ENCODE results near the gene PGC. TPM values are rescaled to one million over a fixed set of nuclear protein-coding genes. Genes with fewer than 3 reads are reported as not detected.

PGC gene
- total RNA-seq, 2 donors from 2014 or later: not detected

DNA sequence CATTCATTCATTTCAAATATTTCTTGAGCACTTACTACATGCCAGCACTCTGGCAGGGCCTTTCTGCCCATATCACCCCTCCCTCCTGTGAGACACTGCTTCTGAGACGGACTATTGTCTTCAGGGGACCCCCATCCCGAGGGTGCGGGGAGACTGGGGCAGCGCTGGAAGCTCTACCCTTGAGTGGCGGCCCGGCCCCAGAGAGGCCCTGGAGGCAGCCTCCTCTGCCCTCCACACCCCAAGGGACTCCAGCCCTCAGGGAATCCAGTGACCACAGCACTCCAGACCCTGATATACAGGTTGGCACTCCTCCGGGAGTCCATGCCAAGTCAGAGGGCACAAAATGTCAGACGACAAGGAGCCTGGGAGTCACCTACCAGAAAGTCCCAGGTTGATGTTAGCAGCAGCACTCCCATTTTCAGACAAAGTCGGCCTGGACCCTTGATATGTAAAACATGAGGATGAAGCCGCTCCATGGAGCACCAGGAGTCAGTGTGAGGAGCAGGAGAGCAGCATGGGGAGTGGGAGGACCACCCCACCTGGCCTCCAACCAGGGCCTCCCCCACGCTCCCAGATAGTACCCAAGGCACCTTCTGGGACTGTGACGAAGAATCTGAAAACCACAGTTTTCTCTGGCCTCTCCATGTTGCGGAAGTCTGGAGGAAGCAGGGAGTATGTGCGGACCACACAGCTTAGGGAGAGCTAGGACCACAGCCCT is 32.5 kb downstream of the PGC start:
- H3K27ac Mint-ChIP-seq: peak overlapping the region; percentile 17 to 51
- peaks cover 42 to 46% of the 10 kb centered on the region in 2 donors for H3K4me1 Mint-ChIP-seq (ENCODE audit: low read depth in 2 of 2)
- no peaks in the 10 kb centered on the region for H3K36me3 Mint-ChIP-seq
- no peaks in the 10 kb centered on the region for H3K9me3 Mint-ChIP-seq
- H3K4me3 Mint-ChIP-seq: no peak overlapping the region
- no peaks in the 10 kb centered on the region for H3K27me3 Mint-ChIP-seq
- no peak for DNase-seq (ENCODE audit: low spot score)
- ATAC-seq: no peak

DNA sequence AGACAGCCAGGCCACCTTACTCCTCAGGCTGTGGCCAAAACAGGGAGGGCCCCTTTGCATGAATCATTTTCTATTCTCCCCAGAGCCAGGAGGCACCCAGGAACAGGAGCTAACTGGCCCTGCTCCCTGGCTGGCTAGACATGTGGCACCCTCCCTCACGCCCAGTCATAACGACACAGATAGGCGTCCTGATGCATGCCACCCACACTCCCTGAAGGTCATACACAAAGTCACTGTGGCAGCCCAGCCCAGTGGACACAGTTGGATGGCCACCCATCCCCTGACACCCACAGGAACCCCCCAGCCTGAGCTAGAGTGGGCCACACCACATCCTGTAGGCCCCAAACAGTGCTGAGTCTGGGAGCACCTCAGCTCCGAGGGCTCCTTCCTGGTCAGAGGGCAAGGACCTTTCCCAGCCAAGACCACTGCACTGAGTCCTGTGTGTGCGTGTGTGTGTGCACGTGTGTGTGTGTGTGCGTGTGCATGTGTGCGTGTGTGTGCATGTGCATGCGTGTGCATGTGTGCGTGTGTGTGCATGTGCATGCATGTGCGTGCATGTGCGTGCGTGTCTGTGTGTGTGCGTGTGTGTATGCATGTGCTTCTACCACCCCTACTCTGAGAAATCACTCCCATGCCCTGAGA is 33.4 kb downstream of the PGC start:
- Mint-ChIP-seq H3K27me3 (no peaks in the 10 kb centered on the region), H3K27ac (peak overlapping the region; percentile 17 to 51), H3K36me3 (no peaks in the 10 kb centered on the region), H3K9me3 (no peaks in the 10 kb centered on the region), H3K4me1 (ENCODE audit: low read depth in 2 of 2) (peaks cover 41 to 45% of the 10 kb centered on the region in 2 donors), H3K4me3 (peak overlapping the region; percentile 25)
- ATAC-seq (peak; percentile 89 to 92), DNase-seq (ENCODE audit: low spot score) (peak; percentile 77)

DNA sequence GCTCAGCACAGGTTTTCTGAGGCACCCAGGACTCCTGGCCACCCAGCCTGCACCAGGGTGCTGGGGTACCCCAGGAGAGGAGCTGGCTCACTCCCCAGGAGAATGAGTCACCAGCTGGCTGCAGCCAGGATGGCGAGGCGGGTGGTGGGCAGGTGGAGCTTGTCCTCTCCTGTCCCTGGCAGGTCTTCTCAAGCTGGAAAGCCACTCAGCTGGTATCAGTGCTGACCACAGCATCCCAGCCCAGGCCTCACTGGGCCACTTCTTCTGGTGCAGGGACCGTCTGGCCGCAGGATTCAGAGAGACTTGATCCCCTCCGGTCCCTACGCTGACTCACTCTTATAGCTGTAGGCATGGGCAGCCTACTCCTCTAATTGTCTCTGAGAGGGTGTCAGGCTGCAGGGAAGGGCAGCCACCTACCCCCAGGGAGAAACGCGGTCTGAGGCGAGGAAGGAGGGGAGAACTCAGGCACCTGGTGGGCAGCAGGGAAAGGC is 34.0 kb downstream of the PGC start:
- H3K27ac Mint-ChIP-seq: peak overlapping the region; percentile 17 to 51
- H3K9me3 Mint-ChIP-seq: no peaks in the 10 kb centered on the region
- peaks cover 44 to 50% of the 10 kb centered on the region in 2 donors for H3K4me1 Mint-ChIP-seq (ENCODE audit: low read depth in 2 of 2)
- H3K4me3 Mint-ChIP-seq: peak overlapping the region; percentile 25
- ATAC-seq: no peak
- H3K36me3 Mint-ChIP-seq: no peaks in the 10 kb centered on the region
- no peaks in the 10 kb centered on the region for H3K27me3 Mint-ChIP-seq
- no peak for DNase-seq (ENCODE audit: low spot score)

DNA sequence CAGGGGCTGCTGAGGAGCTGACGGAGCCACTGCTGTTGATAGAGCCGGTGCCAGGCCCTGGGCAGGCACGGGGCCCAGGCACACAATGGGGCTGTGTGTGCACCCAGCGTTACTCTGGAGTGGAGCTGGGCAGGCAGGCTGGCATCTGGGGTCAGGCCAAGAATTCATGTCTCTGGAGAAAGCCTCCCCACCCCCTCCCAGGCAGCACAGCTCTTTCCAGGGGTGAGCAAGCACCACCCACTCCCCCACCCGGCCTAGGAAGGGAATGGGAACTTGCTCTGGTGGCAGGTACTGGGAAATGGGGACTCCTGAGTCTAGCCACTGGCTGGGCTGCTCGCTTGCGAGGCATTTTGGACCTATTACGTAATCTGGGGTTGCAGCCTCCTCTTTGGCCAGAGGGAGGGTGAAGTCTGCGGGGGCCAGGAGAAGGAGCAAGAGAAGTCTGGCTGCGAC is 34.5 kb downstream of the PGC start:
- Mint-ChIP-seq H3K27ac (no peak overlapping the region), H3K4me1 (ENCODE audit: low read depth in 2 of 2) (peaks cover 49 to 55% of the 10 kb centered on the region in 2 donors), H3K27me3 (no peaks in the 10 kb centered on the region), H3K36me3 (no peaks in the 10 kb centered on the region), H3K4me3 (no peak overlapping the region), H3K9me3 (no peaks in the 10 kb centered on the region)
- ATAC-seq: no peak
- DNase-seq (ENCODE audit: low spot score): no peak

DNA sequence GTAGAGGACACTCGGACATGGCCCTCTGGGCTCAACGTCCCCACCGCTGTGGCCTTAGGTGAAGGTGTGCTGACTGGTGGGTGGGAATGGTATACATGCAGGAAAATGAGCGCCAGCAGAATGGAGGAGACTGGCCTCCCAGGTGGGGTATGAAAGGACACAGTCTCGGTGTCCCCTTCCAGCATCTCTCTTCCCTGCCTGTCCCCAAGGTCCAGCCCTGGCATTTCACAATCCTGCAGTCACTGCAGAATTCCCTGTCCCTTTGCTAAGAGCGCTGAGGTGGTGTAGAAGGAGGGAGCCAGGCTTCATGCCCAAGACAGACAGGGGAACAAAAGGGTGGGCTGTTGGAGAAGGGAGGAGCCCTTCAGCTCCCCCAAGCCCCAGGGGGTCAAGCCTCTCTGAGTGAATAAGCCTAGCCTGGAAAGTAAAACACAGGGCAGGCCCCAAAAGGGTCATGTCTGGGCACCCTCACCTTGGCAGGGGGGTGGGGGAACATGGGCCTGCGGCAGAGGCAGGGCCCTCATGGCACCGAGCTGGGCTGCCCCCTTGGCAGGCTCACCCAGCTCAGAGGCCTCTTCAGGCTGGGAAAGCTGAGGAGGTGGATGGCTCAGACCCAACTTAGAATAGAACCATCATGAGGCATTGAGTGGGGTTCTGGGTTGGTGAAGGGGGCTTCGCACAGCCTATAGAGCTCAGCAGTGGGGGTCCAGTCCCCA is 35.7 kb downstream of the PGC start:
- Mint-ChIP-seq H3K9me3 (no peaks in the 10 kb centered on the region), H3K27me3 (no peaks in the 10 kb centered on the region), H3K27ac (peak overlapping the region in 1 of 2 donors; percentile 30), H3K4me1 (ENCODE audit: low read depth in 2 of 2) (peaks cover 47 to 55% of the 10 kb centered on the region in 2 donors), H3K4me3 (no peak overlapping the region), H3K36me3 (no peaks in the 10 kb centered on the region)
- no peak for ATAC-seq
- no peak for DNase-seq (ENCODE audit: low spot score)

DNA sequence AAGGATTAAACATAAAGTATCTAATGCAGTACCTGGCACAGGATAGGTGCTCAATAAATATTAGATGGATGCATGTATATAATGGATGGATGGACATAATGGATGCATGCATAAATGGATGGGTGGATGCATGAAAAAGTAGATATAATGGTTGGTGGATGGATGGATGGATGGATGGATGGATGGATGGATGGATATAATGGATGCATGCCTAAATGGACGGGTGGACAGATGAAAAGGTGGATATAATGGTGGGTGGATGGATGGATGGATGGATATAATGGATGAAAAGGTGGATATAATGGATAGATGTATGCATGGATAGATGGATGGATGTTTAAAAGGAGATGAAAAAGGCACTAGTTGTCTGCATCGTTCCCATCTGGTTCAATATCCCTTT is 37.8 kb downstream of the PGC start:
- H3K9me3 Mint-ChIP-seq: no peaks in the 10 kb centered on the region
- no peak overlapping the region for H3K27ac Mint-ChIP-seq
- ATAC-seq (no peak), DNase-seq (ENCODE audit: low spot score) (no peak)
- H3K36me3 Mint-ChIP-seq: no peaks in the 10 kb centered on the region
- H3K4me3 Mint-ChIP-seq: no peak overlapping the region
- H3K4me1 Mint-ChIP-seq (ENCODE audit: low read depth in 2 of 2): peaks cover 59 to 67% of the 10 kb centered on the region in 2 donors
- H3K27me3 Mint-ChIP-seq: no peaks in the 10 kb centered on the region

DNA sequence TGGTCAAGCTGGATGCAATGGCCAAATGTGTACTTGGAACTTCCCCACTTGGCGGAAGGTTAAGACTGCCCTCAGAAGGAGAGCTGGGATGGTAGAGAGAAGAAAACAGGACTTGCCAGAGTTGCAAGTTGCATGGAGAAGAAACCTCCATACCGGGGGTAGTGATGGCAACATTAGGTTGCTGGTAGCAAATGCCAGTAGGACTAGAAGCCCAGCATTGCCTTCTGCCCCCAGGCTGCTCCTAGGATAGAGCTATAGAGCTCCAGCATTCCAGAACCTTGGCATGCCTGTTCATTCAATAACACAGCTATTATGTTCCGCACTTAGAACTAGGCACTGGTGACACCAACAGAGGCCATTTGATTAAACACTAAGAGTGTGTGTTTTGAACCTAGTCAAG is 38.3 kb downstream of the PGC start:
- DNase-seq (ENCODE audit: low spot score): no peak
- Mint-ChIP-seq H3K4me1 (ENCODE audit: low read depth in 2 of 2) (peaks cover 58 to 64% of the 10 kb centered on the region in 2 donors), H3K4me3 (no peak overlapping the region), H3K9me3 (no peaks in the 10 kb centered on the region), H3K27ac (peak overlapping the region in 1 of 2 donors; percentile 95), H3K27me3 (no peaks in the 10 kb centered on the region), H3K36me3 (no peaks in the 10 kb centered on the region)
- ATAC-seq: no peak

DNA sequence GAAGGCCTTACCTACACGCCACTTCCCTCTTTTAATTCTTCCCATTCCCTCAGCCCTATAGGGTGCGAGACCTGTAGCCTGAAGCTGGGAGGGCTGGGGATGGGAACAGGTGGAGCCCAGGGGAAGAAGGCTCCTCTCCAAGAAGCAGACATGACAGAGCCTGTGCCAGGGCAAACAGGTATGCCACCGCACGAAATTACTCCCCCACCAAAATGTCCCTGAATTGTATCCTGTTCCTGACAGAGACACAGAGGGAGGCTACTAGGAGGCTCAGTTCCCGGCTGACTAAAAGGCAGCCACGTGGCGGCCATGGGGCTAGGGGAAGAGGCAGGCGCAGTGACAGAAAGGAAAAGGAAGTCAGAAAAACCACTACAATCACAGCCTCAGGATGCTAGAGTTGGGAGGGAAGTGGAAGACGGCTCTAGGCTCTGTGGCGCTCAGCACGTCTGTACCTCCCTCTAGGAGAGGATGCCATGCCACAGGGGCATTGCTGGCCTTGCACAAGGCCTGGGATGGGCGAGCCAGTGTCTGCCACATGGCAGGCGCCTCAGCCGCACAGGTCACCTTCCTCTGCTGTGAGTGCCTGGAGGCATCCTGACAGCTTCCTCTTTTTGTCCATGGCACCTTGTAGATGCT is 39.5 kb downstream of the PGC start:
- peak overlapping the region; percentile 82 for H3K4me3 Mint-ChIP-seq
- H3K27me3 Mint-ChIP-seq: no peaks in the 10 kb centered on the region
- H3K4me1 Mint-ChIP-seq (ENCODE audit: low read depth in 2 of 2): peaks cover 55% of the 10 kb centered on the region in 2 donors
- no peaks in the 10 kb centered on the region for H3K9me3 Mint-ChIP-seq
- H3K36me3 Mint-ChIP-seq: no peaks in the 10 kb centered on the region
- DNase-seq (ENCODE audit: low spot score) (no peak), ATAC-seq (peak; percentile 41 to 57)
- peak overlapping the region; percentile 95 for H3K27ac Mint-ChIP-seq

DNA sequence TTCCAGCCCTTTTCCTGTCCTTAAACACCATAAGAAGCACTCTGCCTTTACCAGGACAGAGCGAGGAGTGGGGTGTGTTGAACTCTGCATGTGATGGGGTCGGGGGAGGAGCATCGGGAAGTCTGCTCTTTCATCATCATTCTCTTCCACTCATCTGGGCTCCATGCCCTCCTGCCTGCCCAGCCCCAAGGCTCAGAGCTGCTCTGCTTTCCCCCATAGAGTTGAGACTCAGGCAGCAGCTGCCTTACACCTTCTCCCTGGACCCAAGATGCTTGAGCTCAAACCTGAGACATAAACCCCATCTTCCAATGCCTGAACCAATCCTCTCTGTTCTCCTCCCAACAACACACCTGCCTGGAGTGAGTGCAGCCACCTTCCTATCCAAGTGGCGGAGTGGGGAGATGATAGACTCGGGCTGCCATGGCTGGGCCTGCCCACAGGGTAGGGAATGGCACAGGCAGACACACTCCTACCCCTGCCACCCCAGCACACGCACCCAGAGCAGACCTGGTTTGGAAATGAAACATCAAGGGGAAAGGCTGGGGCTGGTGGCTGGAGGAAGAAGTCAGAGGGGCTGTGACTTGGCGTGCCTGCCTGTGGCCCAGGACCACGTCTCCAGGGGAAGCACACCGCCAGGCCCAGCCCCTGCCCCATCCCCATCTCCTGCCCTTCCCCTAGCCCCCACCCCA is 40.2 kb downstream of the PGC start:
- Mint-ChIP-seq H3K27ac (peak overlapping the region; percentile 95), H3K36me3 (no peaks in the 10 kb centered on the region), H3K9me3 (no peaks in the 10 kb centered on the region), H3K27me3 (no peaks in the 10 kb centered on the region), H3K4me3 (peak overlapping the region; percentile 82), H3K4me1 (ENCODE audit: low read depth in 2 of 2) (peaks cover 55% of the 10 kb centered on the region in 2 donors)
- ATAC-seq (peak; percentile 7 to 14), DNase-seq (ENCODE audit: low spot score) (no peak)

DNA sequence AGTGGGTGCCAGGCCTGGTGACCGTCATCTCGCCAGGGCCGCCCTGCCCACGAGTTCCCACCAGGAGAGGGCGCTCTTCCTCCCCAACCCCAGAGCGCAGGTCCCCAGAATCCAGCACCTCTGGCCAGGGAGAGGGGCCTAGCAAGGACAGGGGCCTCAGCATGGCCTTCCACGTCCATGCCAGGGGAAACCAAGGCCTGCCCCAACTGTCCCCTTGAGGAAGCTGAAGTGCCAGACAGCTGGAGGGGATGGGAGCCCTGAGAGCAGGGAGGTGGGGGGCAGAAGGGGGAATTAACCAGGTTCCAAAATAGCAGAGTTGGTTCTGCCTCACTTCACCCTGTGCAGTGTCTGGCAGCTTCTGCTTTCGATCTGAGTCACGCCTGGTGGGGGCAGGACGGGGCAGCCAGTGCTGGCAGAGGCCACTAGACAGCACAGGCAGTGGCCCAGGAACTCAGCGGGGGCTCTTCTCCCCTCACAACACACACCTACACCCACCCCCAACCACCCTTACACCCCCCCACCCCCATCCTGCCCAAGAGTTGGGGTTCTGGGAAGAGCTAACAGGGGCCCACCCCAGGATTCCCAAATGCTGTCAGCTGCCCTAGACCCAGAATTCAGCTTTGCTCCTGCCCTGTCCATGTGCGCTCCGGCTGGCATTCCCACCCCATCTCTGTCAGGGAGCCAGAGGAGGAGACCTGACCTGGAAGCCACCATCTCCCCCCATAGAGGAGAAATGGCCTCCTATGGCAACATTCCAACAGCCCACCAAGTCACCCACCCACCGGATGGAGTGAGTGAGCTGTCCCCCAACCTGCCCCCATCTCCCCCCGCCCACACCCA is 41.0 kb downstream of the PGC start:
- Mint-ChIP-seq H3K27ac (peak overlapping the region; percentile 95), H3K4me1 (ENCODE audit: low read depth in 2 of 2) (peaks cover 57% of the 10 kb centered on the region in 2 donors), H3K9me3 (no peaks in the 10 kb centered on the region), H3K4me3 (peak overlapping the region; percentile 82), H3K36me3 (no peaks in the 10 kb centered on the region), H3K27me3 (no peaks in the 10 kb centered on the region)
- peak; percentile 94 to 96 for ATAC-seq
- peak; percentile 94 for DNase-seq (ENCODE audit: low spot score)

DNA sequence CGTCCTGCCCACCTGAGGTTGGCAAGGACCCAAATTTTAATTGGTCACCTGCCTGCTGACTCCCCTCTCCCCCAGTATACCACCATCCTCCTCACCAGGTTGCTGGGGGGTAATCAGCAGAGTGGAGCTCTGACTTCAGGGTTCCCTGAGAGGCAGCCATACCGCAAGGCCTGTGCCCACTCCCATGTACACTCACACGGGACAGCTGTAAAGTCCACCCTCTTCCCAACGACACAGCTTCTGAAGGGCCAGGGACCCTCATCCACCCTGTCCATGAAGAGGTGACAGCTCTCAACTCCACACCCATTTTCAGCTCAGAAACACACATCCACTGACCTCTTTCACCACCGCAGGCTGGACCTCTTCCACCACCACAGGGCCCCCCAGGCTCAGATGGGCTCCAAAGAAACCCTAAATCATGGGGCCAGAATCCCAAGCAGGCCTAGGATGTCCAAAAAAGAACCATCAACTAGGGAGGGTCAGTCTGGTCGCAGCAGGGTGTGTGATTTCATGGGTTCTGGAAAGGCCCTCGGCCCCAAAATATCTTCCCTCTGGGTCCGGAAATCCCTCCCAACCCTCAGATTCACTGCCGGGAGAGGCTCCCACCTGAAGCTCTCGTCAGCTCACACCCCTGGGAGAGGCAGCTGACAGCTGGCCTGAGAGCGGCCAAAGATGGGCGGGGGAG is 41.7 kb downstream of the PGC start:
- no peak for ATAC-seq
- H3K4me3 Mint-ChIP-seq: peak overlapping the region; percentile 82
- no peak for DNase-seq (ENCODE audit: low spot score)
- peak overlapping the region; percentile 95 for H3K27ac Mint-ChIP-seq
- H3K4me1 Mint-ChIP-seq (ENCODE audit: low read depth in 2 of 2): peaks cover 56 to 58% of the 10 kb centered on the region in 2 donors
- H3K9me3 Mint-ChIP-seq: no peaks in the 10 kb centered on the region
- no peaks in the 10 kb centered on the region for H3K36me3 Mint-ChIP-seq
- H3K27me3 Mint-ChIP-seq: no peaks in the 10 kb centered on the region

Data from natural killer cell treated with Interleukin-12 subunit alpha and Interleukin-12 subunit beta and Interleukin-15 and Interleukin-18, amount 100 ng/mL, for 72 hours (primary cell).